ENCODE results near the gene LIAS. TPM values are rescaled to one million over a fixed set of nuclear protein-coding genes. Genes with fewer than 3 reads are reported as not detected.

The LIAS gene
- total and polyA plus RNA-seq, 12 donors = 12.7 to 32.4 (median 26.0) TPM

DNA sequence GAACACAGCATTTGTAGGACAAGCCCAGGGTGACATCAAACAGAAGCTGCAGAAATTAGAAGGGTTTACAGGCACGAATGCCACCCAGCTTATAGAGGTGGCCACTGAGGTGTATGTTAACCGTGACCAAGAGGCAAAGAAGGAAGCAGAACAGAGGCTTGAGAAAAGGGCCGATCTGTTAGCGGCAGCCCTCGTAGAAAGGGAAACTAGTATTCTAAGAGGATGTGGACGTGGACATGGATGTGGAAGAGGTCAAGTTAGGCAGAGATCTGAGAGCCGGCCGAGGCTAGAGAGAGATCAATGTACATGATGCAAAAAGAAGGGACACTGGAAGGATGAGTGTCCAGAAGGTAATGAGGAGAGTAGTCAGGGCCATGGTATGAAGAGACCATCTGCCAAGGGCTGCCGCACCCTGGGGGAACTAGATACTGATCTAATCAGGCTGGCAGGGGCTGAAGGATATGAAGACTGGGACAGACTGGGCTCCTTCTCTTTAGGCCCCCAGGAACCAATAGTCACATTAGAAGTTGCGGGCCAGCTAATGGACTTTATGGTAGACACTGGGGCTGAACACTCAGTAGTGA is 27.5 kb downstream of the LIAS start:
- ATAC-seq (no peak), DNase-seq (no peak)
- peak overlapping the region in 1 of 10 donors; percentile 8 for H3K27ac ChIP-seq
- TF ChIP-seq CTCF (IDR thresholded peaks at IDR 0.05) = no peak
- peaks cover 0 to 16% (median 0%) of the 10 kb centered on the region in 9 donors for H3K4me1 ChIP-seq
- H3K27me3 ChIP-seq = no peaks in the 10 kb centered on the region
- peaks cover 0 to 8% (median 0%) of the 10 kb centered on the region in 11 donors for H3K9me3 ChIP-seq
- WGBS, 2 donors = 81 to 89% methylated on average over 10 of the region's 10 CpGs
- intact Hi-C loops (cut with DNase I) = no loop called here
- H3K36me3 ChIP-seq = no peaks in the 10 kb centered on the region
- no peak overlapping the region for H3K4me3 ChIP-seq

GRCh38 chr4:39490322-39490721 is 31.5 kb downstream of the LIAS start:
- intact Hi-C loops (cut with DNase I) = no loop called here
- ATAC-seq (no peak), DNase-seq (no peak)
- Histone ChIP-seq H3K36me3 (no peaks in the 10 kb centered on the region), H3K4me3 (no peak overlapping the region), H3K27me3 (no peaks in the 10 kb centered on the region), H3K9me3 (no peaks in the 10 kb centered on the region), H3K27ac (no peak overlapping the region), H3K4me1 (peaks cover 0 to 5% (median 0%) of the 10 kb centered on the region in 9 donors)
- no peak for TF ChIP-seq CTCF (IDR thresholded peaks at IDR 0.05)
- WGBS, 2 donors = 90 to 92% methylated on average over 2 of the region's 2 CpGs

DNA sequence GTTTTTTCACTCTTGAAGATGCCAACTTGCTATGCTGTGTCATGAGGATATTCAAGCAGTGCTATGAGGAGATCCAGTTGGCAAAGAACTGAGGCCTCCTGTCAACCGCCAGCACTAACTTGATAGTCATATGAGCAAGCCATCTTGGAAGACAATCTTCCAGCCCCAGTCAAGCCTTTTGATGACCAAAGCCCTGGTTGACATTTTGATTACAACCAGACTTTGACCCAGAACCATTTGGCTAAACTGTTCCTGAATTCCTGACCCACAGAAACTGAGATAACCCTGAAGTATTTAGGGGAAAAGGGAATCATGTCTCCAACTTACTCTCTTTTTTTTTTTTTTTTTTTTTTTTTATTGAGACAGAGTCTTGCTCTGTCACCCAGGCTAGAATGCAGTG is 35.5 kb downstream of the LIAS start:
- WGBS, 2 donors = 80 to 86% methylated on average over 1 of the region's 1 CpG

DNA sequence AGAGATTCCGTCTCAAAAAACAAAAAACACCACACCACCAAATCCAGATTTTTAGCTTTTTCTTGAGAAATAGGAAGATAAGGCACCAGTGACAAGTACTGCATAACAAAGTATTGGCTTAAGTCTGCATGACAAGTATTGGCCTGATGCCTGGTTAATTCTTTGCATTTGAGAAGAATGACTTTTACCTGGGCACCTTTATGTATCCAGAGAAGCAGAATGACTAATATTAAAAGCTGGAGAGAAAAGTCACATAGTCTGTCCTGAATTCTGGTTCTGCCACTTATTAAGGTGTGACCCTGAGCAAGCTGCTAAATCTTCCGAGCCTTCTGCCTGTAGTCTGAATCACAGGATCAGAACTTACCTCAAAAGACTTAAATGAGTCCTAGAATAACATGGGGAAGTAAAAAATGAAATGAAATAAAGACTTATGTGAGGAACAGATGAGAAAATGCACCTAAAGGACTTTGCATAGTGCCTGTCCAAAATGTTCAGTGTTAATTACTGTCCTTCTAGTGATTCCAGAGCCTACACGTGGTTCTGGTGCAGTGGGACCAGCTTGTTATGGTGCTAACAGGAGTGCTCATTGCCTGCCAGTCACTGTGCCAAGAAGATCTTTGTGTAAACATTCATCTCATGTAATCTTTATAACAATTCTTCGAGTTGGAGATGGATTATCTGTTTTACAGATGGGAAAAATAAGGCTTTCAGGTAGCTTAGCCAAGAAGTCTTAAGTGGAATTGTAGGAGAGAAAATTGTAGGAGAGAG is 36.8 kb downstream of the LIAS start:
- no peaks in the 10 kb centered on the region for H3K27me3 ChIP-seq
- no peak for TF ChIP-seq CTCF (IDR thresholded peaks at IDR 0.05)
- H3K36me3 ChIP-seq = peaks cover 0 to 32% (median 8%) of the 10 kb centered on the region in 9 donors
- ATAC-seq (no peak), DNase-seq (no peak)
- H3K4me1 ChIP-seq = no peaks in the 10 kb centered on the region
- H3K4me3 ChIP-seq = no peak overlapping the region
- 69 to 70% methylated on average over 4 of the region's 4 CpGs for WGBS, 2 donors
- H3K9me3 ChIP-seq = no peaks in the 10 kb centered on the region
- intact Hi-C loops (cut with DNase I) = no loop called here
- no peak overlapping the region for H3K27ac ChIP-seq

More for the DNA sequence above, 35.5 kb downstream of the LIAS start:
- no peak for TF ChIP-seq CTCF (IDR thresholded peaks at IDR 0.05)
- no peaks in the 10 kb centered on the region for H3K4me1 ChIP-seq
- no peaks in the 10 kb centered on the region for H3K9me3 ChIP-seq
- H3K36me3 ChIP-seq = peaks cover 0 to 20% (median 8%) of the 10 kb centered on the region in 9 donors
- intact Hi-C loops (cut with DNase I) = no loop called here
- DNase-seq (no peak), ATAC-seq (no peak)
- no peak overlapping the region for H3K27ac ChIP-seq
- H3K4me3 ChIP-seq = no peak overlapping the region
- H3K27me3 ChIP-seq = no peaks in the 10 kb centered on the region

Data from heart right ventricle (tissue), 16 donors.